ENCODE data around the gene TMCC2.

TMCC2 gene

DNA sequence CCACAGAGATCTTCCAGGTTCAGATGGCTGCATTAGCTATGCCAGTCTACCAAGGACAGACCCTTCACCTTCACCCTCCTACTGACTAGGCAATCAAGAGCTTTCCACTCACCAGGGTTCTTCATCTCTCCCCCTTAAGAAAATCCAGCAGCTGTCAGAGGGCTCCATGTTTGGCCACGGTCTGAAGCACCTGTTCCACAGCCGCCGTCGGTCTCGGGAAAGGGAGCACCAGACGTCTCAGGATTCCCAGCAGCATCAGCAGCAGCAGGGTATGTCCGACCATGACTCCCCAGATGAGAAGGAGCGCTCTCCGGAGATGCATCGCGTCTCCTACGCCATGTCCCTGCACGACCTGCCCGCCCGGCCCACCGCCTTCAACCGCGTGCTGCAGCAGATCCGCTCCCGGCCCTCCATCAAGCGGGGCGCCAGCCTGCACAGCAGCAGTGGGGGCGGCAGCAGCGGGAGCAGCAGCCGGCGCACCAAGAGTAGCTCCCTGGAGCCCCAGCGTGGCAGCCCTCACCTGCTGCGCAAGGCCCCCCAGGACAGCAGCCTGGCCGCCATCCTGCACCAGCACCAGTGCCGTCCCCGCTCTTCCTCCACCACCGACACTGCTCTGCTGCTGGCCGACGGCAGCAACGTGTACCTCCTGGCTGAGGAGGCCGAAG lies 13.8 kb downstream of the TMCC2 start:
- no peak for DNase-seq

DNA sequence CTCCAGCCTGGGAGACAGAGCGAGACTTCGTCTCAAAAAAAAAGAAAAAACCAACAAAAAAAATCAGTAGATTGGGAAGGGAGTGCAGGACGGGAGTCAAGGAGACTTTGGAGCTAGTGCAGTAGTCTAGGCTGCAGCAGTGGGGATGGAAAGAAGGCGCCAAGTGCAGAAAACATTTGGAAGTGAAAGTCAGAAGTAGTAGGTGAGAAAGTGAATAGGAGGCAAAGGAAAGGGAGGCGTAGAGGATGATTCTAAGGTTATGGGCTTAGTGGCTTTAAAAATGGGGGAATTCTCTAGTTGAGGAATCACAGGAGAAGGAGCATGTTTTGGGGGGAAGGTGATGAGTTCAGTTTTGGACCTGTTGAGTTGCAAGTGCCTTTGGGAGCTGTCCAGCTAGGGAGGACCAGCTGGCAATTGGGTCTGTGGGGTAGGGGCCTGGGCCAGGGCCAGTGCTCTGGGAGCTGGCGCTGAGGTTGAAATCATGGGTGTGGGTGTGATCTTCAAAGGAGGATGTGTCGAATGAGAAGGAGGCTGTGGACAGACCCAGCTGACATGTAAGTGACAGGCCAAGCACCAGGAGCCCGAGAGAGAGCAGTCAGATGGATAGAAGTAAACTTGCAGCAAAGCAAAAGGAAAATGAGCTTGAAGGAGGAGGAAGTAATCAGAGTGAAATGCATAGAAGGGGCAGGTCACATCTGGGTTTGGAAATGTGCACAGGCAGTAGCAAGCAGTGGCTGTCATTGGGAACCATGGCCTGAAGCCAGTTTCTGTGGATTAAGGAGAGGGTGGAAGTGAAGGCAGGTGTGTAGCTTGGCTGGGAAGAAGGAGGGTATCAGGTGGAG lies 15.8 kb downstream of the TMCC2 start:
- DNase-seq: no peak

- DNase-seq: no peak
Measured at GRCh38 chr1:205244384-205244783, 16.6 kb downstream of the TMCC2 start.

- no peak for DNase-seq
Measured at GRCh38 chr1:205245096-205245495, 17.4 kb downstream of the TMCC2 start.

GRCh38 chr1:205246351-205247119 lies 18.8 kb downstream of the TMCC2 start:
- DNase-seq: no peak

DNA sequence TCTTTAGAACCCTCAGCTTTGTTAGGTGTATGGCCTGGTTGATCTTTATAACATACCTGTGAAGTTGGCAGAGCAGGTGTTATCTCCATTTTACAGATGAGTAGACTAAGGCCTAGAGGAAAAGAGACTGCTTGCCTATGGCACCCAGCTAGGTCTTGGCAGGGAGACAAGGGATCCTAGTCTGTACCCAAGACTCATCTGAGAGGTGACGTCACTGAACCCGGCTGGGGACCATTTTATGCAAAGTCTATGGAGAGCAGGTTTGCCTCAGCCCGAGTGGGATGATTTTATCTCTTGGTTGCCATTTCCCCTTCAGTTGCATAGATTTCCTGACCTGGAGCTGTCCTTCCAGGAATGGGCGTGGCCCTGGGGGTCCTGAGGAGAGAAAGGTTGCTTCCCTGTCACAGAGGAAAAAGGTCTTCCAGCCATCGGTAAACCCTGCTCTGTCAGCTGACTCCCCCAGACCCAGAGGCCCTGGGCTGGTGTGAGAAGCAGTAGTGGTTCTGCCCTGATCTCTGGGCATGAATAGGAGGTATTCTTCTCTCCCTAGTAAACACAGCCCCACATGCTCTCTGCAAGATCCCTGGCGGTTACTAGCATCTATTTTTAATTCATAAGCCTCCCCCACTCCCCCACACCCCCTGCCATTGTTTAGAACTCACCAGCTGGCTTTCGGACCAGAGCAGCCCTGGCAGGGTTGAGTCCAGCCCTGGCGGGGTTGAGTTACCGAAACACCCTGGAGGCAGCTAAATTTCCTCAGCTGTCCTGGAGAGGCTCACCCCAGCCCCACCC lies 19.6 kb downstream of the TMCC2 start:
- no peak for DNase-seq

- DNase-seq: no peak
Measured at GRCh38 chr1:205248793-205249601, 21.3 kb downstream of the TMCC2 start.

DNA sequence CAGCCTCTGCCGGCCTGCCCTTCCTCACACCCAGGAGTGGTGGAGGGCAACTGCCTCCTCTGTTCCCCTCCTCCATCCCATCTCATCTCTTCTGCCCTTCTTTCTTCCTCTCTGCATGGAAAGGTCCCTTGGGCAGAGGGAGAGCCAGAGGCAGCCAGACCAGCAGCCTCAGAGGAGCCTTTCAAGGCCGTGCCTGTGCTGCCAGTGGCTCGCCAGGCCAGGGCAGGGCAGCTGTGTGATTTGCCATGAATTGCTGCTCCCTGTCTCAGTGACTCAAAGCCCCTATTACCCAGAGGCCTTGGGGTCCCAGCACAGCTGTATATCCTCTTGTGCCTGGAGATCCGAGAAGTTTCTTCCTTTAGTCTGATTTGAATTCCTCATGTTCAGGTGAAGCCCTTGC lies 21.9 kb downstream of the TMCC2 start:
- DNase-seq: no peak

- no peak for DNase-seq
Measured at GRCh38 chr1:205250699-205251098, 23.0 kb downstream of the TMCC2 start.

DNA sequence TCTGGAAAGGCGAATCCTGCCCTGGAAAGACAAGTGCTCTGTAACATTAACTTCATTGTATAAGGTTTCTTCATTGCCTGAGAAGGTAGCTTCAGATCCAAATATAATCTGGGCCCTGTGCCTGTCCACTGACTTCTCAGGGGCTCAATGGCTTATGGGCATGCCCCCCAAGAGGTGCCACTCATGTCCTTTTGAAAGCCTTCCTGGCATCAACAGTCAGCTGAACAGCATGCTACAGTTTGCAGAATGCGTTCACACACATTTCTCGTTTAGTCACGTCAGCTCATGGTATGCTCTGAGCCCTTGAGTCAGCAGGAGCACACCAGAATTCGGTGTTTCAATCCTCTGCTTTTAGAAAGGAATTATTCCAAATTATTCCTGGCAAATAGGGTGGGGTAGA lies 23.8 kb downstream of the TMCC2 start:
- DNase-seq: no peak

DNA sequence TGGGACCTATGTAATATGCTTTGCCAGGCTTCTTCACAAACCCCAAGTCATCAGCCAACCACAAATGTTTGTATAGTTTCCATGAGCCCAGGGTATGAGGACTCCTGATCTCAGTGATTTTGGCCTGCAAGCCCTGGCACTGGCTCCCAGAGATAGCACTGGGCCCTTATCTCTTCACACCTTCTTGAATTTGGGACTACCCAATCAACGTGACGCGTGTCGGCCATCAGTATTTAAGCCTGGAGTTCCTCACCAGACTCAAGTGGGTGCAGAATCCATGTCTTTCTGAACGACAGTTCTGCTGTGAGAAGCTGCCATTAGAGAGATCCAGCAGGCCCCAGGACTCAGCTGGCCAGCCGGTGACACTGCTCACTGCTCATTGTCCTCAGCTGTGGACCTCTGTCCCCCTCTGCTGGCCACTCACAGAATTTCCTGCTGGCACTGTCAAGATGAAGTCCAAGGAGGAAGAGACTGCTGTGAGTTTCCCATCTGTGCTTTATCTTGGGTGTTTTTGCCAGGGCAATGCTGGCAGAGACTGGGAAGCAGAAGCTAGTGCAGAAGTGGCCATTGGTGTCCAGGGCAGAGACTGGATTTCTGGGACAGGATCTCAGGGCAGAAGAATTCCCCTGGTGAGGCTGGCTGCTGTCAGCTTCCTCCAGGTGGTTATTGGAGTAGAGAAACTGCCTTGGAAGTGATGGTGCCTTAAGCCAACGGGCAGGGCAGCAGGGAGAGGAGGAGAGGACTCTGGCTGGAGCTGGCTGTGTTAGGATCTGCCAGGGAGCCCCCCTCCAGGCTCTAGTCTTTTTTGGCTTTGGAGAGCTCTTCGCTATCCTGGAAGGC lies 28.4 kb downstream of the TMCC2 start:
- DNase-seq: peak; percentile 85

DNA sequence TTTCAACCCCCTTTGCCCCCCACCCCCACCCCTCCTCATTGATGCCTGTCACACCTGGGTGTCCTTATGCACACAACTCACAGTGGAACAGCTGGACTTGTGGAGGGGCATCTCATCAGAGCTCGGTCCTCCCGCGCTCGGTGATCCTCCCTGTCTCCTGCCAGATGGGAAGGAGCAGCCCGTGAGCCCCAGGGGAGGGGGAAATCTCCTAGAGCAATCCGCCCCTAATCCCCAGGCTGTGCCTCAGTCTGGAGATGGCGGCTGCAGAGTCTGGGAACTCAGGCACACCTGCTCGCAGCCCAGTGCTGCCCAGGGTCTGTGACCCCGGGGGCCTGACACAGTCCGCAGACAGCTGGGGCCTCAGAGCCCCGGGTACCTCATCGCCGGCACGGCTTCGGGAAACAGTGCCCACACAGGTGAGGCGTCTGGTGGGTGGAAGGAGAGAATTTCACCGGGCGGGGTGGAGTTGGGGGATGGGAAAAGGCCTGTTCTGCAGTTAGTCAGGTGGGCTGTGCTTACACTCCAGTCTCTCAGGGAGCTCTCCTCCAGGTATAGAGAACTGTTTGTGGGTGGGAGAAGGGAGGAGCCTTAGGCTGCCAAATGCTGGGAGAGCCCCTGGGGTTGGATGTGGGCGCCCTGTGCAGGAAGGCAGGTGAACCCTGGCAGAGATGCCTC lies 29.3 kb downstream of the TMCC2 start:
- DNase-seq: no peak

GRCh38 chr1:205257735-205258134 lies 30.0 kb downstream of the TMCC2 start:
- DNase-seq: no peak

DNA sequence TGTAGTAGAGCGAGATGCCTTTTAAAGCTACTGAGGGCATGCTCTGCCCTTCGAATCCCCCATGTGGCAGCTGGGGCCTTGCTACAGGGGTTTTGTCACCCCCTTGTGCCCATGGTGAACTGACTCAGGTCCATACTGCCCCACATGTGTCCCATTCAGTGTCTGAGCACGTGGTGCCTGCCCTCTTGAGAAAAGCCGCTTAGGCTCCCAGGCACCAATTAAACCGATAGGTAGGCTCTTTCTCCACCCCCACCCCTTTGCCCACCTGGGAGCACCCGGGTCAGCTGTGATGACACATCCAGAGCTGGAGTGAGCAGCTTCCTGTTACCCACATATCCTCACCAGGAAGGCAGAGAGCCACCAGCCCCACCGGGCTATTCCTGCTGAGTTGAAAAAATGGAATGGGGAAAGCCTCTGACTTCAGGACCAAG lies 30.5 kb downstream of the TMCC2 start:
- no peak for DNase-seq

GRCh38 chr1:205258719-205259118 lies 31.0 kb downstream of the TMCC2 start:
- DNase-seq: no peak

DNA sequence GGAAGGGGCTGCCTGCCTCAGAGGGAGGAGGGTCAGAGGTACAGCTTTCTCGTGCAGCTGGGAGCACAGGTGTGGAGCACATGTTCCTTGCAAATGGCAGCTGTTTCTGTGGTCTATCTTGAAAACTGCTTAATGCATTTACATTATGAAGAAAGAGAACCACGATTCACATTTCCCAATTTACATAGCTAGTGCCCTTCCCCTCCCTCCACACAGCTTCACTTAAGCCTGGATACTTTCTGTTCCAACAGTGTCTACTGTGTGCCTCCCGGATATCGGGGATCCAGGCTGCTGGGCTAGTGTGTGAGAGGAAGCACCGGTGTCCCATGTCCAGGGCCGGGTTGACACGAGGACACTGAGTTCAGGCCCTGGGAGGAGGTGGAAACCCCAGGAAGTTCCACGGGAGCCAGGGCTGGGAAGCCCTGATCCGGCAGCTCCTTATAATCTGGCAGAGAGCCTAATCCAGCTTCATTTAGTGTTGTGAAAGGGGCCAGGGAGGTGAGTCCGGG lies 31.6 kb downstream of the TMCC2 start:
- DNase-seq: no peak

DNA sequence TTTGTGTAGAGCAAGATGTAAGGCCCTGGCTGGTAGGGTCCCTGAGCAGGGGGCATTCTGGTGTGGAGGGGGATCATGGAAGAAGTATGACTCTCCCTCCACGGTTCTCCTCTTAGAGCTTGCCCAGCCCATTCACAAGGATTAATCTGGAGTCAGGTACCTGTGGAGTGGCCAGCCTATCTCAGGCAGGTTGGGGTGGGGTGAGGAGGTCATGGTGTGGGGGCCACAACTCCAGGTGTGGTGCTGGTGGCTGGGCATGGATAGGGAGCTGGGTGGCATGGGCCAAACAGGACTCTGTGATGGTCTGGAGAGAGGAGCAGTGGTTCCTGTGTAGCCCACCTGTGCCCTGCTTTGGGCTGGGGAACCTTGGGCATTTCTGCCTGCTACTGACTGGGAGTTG lies 32.3 kb downstream of the TMCC2 start:
- DNase-seq: no peak

- DNase-seq: no peak
Measured at GRCh38 chr1:205260948-205261732, 33.4 kb downstream of the TMCC2 start.

DNA sequence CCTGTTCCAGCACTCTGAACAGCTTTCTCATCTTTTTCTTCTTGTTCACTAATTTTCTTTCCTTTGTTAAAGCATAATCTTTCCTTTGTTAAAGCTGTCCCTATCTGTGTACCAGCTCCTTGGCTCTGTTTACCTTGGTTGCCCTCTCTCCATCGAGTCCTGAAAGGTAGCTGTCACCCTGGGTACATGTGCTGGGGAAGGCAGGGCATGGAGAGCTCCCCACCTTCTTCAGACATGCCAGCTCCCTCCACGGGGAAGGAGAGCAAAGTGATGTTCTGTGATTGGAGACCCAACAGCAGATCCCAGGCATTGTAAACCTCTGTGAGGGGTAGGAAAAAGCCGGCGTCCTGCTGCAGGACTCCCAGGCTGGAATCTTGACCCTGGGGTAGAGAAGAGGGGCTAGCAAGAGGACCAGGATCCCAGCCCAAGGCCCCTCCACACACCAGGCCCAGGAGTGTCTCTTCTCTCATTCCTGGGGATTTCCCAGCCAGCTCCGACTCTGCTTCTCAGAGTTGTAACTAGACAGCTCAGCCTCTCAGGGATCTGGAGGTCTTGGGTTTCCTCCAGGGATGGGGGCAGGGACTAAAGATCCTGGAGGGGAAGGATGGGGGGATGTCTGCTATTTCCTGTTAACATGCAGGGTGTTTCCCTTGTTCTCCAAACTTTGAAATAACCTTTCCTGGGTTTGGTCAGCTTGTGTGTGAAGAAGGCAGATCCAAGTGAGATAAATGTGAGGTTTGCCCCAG lies 34.4 kb downstream of the TMCC2 start:
- no peak for DNase-seq

Measured in CD4-positive, alpha-beta T cell treated with Interleukin-21 for 1 hour (primary cell).